WTC11 (cell line): Measurements from ENCODE around the gene DNAJB9.

Experiments used
- CTCF ChIP-seq: fragments of 200-600 bp; IDR thresholded peaks from 2 replicates; pipeline ENCODE4 v1.8.0; 2022; ENCODE audit warnings: antibody characterized with exemption
- ELF4 ChIP-seq: sonication (generic); formaldehyde crosslinking; IDR thresholded peaks from 2 replicates; pipeline ENCODE4 v1.8.1; 2022; ENCODE audit warnings: low read depth, mild to moderate bottlenecking, moderate library complexity, missing genetic modification reagents
- ERG ChIP-seq: fragments of 250-450 bp; sonication (Bioruptor Pico); IDR thresholded peaks from 2 replicates; pipeline ENCODE4 v1.8.0; 2021; ENCODE audit warnings: mild to moderate bottlenecking
- JAZF1 ChIP-seq: fragments of 250-450 bp; sonication (Bioruptor Pico); IDR thresholded peaks from 2 replicates; pipeline ENCODE4 v1.9.0; 2021; ENCODE audit warnings: moderate library complexity, mild to moderate bottlenecking, inconsistent platforms
- NR1H2 ChIP-seq: sonication (generic); formaldehyde crosslinking; IDR thresholded peaks from 2 replicates; pipeline ENCODE4 v1.9.0; 2021; ENCODE audit warnings: mild to moderate bottlenecking, moderate library complexity, missing genetic modification reagents
- PRDM15 ChIP-seq: sonication (generic); formaldehyde crosslinking; IDR thresholded peaks from 2 replicates; pipeline ENCODE4 v1.8.0; 2022; ENCODE audit warnings: missing genetic modification reagents
- SMAD3 ChIP-seq: sonication (generic); formaldehyde crosslinking; IDR thresholded peaks from 2 replicates; pipeline ENCODE4 v1.8.0; 2022; ENCODE audit warnings: missing genetic modification reagents, mild to moderate bottlenecking, borderline replicate concordance
- TF ChIP-seq, protein P1 (sequence below): sonication (generic); formaldehyde crosslinking; IDR thresholded peaks from 2 replicates; pipeline ENCODE4 v1.8.0; 2023; ENCODE audit warnings: mild to moderate bottlenecking, missing genetic modification reagents
- TF ChIP-seq, protein P2 (sequence below): sonication (generic); formaldehyde crosslinking; IDR thresholded peaks from 2 replicates; pipeline ENCODE4 v1.8.1; 2022; ENCODE audit warnings: mild to moderate bottlenecking, missing genetic modification reagents, moderate library complexity, borderline replicate concordance
- TF ChIP-seq, protein P3 (sequence below): sonication (generic); formaldehyde crosslinking; IDR thresholded peaks from 2 replicates; pipeline ENCODE4 v1.8.1; 2023; ENCODE audit warnings: mild to moderate bottlenecking, missing genetic modification reagents
- TF ChIP-seq, protein P4 (sequence below): sonication (generic); formaldehyde crosslinking; IDR thresholded peaks from 2 replicates; pipeline ENCODE4 v1.8.0; 2023; ENCODE audit warnings: missing genetic modification reagents, mild to moderate bottlenecking, borderline replicate concordance

DNA sequence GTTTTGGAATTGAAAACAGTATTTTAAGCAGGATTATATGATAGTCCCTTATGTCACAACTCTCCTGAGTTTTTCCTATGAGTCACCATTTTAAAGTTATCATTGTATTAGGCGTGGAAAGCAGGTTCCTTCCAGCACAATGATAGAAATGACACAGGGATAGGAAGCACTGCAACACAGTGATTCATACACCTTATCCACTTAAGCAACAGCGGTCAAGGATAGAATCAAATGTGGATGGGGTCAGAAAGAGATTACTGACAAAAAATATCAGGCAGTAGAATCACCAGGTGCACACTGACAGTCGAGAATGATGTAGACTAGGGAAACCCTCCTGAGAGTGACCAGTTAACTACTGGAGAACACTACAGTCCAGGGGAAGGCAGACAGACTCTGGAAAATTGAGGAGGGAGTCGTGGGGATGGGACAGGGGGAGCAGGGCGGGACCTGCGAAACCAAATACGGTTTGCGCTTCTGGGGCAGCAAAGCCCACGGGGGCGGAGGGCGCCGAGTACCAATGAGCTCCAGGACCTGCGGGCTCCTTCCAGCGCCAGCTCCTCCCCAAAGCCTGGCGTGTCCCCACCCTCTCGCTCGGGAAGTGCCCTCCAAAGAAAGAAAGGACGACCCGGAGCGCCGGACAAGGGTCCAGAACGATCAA, 44.2 kb upstream of the DNAJB9 start:
- TF ChIP-seq ELF4 (CRISPR knock-in tag) = no peak
- TF ChIP-seq PRDM15 (CRISPR knock-in tag) = no peak
- no peak for TF ChIP-seq CTCF
- TF ChIP-seq, protein P1, sequence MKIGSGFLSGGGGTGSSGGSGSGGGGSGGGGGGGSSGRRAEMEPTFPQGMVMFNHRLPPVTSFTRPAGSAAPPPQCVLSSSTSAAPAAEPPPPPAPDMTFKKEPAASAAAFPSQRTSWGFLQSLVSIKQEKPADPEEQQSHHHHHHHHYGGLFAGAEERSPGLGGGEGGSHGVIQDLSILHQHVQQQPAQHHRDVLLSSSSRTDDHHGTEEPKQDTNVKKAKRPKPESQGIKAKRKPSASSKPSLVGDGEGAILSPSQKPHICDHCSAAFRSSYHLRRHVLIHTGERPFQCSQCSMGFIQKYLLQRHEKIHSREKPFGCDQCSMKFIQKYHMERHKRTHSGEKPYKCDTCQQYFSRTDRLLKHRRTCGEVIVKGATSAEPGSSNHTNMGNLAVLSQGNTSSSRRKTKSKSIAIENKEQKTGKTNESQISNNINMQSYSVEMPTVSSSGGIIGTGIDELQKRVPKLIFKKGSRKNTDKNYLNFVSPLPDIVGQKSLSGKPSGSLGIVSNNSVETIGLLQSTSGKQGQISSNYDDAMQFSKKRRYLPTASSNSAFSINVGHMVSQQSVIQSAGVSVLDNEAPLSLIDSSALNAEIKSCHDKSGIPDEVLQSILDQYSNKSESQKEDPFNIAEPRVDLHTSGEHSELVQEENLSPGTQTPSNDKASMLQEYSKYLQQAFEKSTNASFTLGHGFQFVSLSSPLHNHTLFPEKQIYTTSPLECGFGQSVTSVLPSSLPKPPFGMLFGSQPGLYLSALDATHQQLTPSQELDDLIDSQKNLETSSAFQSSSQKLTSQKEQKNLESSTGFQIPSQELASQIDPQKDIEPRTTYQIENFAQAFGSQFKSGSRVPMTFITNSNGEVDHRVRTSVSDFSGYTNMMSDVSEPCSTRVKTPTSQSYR (CRISPR knock-in tag) = no peak
- TF ChIP-seq, protein P2, sequence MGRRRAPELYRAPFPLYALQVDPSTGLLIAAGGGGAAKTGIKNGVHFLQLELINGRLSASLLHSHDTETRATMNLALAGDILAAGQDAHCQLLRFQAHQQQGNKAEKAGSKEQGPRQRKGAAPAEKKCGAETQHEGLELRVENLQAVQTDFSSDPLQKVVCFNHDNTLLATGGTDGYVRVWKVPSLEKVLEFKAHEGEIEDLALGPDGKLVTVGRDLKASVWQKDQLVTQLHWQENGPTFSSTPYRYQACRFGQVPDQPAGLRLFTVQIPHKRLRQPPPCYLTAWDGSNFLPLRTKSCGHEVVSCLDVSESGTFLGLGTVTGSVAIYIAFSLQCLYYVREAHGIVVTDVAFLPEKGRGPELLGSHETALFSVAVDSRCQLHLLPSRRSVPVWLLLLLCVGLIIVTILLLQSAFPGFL (CRISPR knock-in tag) = no peak
- no peak for TF ChIP-seq JAZF1 (CRISPR knock-in tag)
- no peak for TF ChIP-seq SMAD3 (CRISPR knock-in tag)
- no peak for TF ChIP-seq ERG (CRISPR knock-in tag)
- no peak for TF ChIP-seq NR1H2 (CRISPR knock-in tag)
- TF ChIP-seq, protein P3, sequence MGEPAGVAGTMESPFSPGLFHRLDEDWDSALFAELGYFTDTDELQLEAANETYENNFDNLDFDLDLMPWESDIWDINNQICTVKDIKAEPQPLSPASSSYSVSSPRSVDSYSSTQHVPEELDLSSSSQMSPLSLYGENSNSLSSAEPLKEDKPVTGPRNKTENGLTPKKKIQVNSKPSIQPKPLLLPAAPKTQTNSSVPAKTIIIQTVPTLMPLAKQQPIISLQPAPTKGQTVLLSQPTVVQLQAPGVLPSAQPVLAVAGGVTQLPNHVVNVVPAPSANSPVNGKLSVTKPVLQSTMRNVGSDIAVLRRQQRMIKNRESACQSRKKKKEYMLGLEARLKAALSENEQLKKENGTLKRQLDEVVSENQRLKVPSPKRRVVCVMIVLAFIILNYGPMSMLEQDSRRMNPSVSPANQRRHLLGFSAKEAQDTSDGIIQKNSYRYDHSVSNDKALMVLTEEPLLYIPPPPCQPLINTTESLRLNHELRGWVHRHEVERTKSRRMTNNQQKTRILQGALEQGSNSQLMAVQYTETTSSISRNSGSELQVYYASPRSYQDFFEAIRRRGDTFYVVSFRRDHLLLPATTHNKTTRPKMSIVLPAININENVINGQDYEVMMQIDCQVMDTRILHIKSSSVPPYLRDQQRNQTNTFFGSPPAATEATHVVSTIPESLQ (CRISPR knock-in tag) = no peak
- TF ChIP-seq, protein P4, sequence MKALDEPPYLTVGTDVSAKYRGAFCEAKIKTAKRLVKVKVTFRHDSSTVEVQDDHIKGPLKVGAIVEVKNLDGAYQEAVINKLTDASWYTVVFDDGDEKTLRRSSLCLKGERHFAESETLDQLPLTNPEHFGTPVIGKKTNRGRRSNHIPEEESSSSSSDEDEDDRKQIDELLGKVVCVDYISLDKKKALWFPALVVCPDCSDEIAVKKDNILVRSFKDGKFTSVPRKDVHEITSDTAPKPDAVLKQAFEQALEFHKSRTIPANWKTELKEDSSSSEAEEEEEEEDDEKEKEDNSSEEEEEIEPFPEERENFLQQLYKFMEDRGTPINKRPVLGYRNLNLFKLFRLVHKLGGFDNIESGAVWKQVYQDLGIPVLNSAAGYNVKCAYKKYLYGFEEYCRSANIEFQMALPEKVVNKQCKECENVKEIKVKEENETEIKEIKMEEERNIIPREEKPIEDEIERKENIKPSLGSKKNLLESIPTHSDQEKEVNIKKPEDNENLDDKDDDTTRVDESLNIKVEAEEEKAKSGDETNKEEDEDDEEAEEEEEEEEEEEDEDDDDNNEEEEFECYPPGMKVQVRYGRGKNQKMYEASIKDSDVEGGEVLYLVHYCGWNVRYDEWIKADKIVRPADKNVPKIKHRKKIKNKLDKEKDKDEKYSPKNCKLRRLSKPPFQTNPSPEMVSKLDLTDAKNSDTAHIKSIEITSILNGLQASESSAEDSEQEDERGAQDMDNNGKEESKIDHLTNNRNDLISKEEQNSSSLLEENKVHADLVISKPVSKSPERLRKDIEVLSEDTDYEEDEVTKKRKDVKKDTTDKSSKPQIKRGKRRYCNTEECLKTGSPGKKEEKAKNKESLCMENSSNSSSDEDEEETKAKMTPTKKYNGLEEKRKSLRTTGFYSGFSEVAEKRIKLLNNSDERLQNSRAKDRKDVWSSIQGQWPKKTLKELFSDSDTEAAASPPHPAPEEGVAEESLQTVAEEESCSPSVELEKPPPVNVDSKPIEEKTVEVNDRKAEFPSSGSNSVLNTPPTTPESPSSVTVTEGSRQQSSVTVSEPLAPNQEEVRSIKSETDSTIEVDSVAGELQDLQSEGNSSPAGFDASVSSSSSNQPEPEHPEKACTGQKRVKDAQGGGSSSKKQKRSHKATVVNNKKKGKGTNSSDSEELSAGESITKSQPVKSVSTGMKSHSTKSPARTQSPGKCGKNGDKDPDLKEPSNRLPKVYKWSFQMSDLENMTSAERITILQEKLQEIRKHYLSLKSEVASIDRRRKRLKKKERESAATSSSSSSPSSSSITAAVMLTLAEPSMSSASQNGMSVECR (CRISPR knock-in tag) = no peak
